HG03460 (cell line): Measurements from ENCODE around the gene TUBA3D.
"Not testable (repeated sequence)": the region's sequence is repeated elsewhere in the genome, so short reads cannot be mapped to it uniquely, and the experiment has no call there.

ENCODE experiments used
- ATAC-seq: cut with Tn5 transposase; IDR thresholded peaks from one replicate; pipeline ENCODE4 v1.9.1; 2021; ENCODE audit not compliant: unreplicated experiment

The TUBA3D gene

DNA sequence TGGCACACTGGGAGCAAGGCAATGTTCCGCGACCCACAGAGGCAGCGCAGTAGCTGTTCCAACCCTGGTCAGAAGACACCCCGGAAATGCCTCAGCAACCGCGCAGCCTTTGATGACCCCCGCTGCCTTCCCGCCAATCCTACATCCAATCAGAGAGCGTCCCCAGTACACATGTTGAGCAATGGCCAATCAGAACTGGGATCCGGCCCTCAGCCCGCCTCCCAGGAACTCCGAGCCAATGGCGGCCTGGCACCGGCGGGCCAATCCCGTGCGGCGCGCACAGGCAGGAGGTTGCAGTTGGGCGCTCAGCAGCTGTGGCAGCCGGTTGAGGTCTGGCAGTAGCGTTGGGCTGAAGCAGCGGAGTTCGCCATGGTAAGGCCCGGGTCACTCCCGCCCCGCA, at the start of gene TUBA3D:
Gene TUBA3D, plus strand, starts transcription at position 289 of the 400 bp plus-strand sequence. Its CDS starts 81 bp downstream, at position 370.
- ATAC-seq: no peak

DNA sequence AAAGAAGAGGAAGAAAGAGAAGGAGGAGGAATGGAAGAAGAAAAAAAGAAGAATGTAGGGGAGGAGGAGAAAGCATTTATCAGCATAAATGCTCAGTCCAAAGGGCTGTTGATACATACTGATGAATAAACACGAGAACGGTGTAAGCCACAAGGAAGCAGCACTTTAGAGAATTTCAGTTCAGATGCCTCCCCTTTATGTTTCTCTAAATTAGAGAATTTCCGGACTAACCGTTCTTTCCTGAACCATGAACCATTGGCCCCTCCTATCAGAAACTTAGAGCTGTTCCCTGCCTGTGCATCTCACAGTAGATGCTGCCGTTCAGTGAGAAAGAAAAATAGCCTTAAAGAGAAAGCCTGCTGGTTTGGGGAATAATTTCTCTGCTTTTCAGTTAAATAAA, 49.2 kb upstream of the TUBA3D start:
- ATAC-seq: no peak

DNA sequence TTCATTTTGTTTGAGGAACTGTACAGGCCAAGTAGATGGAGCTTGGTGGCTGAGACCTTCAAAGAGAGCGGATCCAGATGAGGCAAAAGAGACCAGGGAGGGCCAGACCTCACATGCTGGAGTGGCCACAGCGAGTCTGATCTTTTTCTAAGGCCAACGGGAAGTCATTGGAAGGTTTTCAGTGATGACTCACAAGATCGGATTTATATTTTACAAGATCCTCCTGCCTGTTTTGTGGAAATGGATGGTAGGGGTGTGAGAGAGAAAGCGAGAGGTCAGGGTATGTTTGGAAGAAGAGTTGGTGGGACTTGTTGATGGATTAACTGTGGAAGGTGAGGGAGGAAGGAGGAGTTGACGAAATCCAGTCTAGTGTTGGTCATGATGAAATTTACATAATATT, 44.6 kb upstream of the TUBA3D start:
- ATAC-seq: no peak

DNA sequence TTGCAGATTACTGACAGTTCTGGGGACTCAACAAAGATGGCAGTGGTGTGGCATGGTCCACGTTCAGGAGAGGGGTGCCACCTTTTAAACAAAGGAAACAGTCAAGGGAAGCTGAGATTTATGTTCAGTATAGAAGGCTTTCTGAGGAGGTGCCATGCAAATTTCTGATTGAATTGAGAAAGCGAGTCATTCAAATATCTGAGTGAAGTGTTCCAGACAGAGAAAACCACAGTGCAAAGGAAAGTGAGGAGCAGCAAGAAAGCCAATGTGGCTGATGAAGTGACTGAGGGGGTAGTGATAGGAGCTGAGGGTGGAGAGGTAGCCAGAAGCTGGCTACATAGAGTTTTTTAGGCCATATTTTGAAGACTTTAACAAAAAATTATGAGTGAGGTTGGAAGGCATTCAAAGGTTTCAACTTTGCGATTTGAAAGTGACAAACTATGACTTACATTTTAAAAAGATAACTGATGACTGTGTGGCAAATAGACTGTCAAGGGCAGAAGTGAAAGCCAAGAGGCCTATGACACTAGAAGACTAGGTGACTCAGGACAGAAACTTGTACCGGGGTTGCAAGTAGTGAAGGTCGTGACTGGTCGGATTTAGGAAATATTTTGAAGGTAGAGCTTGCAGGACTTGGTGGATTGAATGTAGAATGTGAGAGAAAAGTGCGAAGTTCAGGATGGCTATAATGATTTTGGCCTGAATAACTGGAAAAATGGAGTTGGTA, 35.0 kb upstream of the TUBA3D start:
- not testable (repeated sequence) for ATAC-seq

DNA sequence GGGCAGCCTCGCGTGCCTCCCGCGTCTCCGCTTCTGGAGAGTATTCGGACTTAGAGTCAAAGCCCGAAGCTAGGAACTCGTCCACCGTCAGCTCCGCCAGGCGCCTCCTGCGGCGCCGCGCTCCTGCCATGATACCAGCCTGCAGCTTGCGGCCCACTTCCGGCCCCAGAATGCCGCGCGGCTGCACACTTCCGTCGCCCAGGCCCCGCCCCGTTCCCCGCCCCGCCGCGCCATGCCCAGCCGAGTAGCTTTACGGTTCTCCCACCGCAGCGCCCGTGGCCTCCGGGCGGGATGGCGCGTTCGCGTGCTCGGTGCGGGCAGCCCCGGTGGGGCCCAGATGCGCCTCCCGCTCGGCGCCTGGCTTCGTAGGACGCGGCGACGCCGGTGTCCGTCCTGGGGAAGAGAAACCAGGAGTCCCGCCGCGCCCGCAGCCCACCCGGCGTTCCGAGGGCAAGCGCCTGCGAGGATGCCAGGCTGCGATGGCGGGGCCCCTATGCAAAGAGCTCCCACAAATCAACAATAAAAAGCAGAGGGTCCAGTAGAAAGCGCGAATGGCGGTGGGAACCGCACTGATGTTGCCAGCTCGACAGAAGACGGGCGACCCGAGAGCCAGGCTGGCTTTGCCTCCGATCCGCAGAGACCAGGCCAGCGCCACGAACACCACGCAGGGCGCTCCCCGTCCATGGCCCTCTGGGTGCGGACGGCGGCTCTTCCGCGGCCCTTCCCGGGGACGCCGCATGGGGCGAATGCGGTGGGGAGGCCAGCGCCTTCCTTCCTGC, 31.0 kb upstream of the TUBA3D start:
- not testable (repeated sequence) for ATAC-seq

DNA sequence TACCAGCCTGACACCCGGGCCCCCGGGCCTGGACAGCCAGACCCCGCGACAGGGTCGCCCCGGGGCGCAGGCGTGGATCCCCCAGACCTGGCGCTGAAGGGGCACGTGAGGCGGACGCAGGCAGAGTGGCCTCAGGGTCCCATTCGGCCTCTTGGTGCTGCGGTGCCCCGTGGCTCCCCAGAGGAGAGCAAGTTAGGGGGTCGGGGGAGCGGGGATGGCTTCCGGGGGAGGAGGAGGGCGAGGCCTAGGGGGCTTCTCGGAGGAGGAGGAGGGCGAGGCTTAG, 30.5 kb upstream of the TUBA3D start:
- ATAC-seq: not testable (repeated sequence)

DNA sequence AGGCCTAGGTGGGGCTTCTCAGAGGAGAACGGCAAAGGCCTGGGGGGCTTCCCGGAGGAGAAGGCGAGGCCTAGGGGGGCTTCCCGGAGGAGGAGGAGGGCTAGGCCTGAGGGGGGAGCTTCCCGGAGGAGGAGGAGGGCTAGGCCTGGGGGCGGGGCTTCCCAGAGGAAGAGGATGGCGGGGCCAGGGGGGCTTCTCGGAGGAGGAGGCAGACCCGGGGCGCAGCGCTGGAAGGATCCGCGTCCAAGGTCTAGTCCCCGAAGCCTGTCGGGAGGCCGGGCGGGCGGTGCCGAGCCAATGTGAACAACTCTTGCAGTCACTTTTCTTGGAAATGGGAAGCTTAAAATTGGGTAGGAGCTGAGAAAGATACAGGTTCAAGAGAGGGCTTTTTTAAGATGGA, 30.0 kb upstream of the TUBA3D start:
- ATAC-seq: no peak

DNA sequence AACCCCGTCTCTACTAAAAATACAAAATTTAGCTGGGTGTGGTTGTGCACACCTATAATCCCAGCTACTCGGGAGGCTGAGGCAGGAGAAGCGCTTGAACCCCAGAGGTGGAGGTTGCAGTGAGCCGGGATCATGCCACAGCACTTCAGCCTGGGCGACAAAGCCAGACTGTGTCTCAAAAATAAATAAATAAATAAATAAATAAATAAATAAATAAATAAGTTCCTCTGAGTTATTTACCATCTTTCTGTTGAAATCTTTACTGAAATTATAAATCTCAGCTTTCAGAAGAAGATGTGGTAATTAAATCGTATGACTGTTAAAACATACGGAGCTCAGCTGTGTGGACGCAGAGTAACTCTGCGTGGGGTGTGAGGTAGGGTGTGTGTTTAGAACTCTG, 27.9 kb upstream of the TUBA3D start:
- ATAC-seq: not testable (repeated sequence)

DNA sequence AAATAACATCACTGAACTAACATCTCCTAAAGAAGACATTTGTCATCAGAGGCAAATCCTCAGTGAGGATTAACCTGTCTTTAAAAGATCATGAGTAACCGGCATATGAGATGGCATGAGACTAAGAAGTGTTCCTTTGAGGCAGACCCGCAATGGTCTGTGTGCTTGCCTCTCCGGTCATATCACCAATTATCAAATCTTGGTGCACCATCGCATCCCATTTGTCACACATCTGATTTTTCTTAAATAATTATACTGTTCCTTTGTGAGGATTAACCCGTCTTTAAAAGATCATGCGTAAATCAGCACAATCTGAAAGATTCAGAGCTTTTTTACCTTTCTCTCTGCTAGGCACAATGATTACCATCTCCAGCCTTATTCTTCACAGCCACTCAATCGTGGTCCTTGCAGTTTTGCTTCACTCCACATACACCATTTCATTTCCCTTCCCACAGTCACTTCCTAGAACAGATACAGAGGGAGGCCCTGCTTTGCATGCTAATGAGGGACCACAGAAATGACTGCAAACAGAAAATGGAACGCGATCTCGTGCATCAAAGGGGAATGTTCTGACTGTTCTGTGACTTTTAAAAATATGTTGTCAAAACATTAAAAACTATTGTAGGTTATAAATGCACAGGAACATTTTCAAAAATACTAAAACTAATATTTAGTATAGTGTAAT, 24.5 kb upstream of the TUBA3D start:
- not testable (repeated sequence) for ATAC-seq

DNA sequence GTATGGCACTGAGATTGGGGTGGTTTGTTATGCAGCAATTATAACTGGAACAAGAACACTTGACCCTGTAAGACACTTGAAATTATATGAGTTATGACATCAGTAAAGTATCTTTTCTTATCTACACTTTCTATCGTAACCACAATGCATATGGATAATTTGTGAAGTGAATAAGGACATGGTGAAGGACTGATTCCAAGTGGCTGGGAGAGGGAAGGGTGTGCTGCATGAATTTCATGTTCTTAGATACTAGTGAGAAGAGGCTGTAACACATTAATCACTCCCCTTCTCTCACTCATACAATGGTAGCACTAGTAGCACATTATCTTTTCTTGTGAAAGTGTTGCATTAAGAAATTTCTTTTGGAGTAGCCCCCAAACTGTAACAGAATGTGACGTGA, 21.0 kb upstream of the TUBA3D start:
- not testable (repeated sequence) for ATAC-seq

DNA sequence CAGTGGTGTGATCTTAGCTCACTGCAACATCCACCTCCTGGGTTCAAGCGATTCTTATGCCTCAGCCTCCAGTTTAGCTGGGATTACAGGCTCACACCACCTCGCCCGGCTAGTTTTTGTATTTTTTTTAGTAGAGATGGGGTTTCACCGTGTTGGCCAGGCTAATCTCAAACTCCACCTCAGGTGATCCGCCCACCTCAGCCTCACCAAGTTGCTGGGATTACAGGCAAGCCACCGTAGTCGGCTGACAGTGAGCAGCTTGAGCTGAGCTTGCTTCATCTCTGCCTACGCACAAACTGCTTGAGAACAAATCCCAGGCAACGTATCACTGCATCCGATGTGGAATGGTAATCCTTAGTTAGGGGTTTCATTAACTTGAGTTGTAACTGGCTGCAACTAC, 8.2 kb upstream of the TUBA3D start:
- ATAC-seq: not testable (repeated sequence)

DNA sequence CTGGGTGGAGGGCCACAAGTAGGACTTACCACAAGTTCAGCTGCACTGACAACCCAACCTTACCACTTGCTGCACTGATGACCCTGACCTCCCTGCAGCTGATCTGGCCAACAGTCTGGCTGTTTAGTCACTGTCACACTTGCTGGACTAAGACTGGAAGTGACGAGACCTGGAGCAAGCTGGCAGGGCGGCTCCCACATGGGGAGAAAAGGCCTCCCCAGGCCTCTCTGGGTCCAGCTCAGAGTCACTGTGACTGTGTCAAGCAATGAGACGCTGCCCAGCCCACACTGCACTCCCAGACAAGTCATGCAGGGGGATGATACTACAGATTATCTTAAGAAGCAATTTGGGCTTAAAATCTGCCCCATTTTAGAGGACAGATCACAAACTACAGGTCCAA, 5.0 kb upstream of the TUBA3D start:
- ATAC-seq: not testable (repeated sequence)

DNA sequence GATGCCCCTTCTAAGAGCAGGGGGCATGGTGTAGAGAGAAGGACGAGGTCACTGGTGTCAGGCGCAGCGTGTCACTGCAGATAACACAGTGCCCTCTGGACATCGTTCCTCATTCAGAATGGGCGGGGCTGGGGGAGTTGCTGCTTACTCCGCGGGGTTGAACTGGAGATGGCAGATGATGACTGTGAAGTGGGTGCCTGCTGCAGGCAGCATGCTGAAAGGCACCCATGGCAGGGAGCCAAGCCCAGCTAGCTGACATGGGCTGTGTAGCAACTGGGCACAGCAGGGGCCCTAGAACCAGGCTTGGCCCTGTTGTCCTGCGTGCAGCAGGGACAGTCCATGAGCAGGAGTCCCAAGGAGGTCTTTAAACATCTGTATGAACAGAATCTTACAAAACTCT, 4.3 kb upstream of the TUBA3D start:
- ATAC-seq: not testable (repeated sequence)

DNA sequence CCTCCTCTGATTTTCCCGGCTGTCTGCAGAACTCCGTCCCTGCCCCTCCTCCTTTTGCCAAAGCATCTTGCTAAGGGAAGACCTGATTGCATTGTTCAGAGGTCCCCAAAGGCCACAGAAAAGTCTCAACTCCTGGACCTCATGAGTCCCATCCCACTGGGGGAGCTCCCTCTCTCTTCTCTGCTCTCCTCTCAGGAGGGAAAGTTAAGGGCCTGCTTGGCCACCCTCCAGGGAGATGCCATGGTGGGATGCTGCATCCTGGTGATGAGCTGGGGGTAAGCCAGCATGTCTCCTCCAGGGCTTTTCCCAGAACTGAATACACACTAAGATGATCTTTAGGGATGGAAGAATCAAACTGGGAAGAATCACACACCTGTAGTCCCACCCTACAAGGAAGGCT, 2.7 kb upstream of the TUBA3D start:
- not testable (repeated sequence) for ATAC-seq

DNA sequence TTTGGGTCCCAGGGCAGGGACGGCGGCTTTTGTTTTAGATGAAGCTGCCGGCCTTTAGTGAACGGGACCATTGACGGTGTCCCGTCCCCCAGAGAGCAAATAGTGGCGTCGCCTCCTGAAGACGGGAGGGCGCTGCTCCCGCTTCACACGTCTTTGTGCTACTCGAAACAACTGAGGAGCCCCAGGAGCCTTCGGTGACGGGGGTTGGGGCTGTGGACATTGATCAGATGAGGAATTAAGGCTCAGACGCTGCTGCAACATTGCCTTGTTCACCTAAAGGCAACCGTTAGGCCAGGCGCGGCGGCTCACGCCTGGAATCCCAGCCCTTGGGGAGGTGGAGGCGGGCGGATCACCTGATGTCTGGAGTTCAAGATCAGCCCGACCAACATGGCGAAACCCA, 444 bp downstream of the TUBA3D start:
- ATAC-seq: not testable (repeated sequence)

DNA sequence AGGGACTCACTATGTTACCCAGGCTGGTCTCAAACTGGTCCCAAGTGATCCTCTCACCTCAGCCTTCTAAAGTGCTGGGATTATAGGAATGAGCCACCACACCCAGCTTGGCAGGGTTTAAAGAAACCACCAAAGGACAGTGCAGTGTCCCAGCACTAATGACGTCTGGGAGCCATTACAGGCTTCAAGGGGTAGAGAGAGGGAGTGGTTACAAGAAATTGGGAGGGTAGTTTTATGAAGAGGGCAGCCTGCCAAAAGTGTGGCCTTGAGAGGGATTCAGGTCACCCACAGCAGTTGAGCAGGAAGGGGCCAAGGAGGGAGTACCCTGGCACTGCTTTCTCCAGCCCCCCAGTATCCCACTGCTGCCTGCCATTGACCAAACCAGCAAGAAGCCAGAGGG, 1.3 kb downstream of the TUBA3D start:
- ATAC-seq: not testable (repeated sequence)

DNA sequence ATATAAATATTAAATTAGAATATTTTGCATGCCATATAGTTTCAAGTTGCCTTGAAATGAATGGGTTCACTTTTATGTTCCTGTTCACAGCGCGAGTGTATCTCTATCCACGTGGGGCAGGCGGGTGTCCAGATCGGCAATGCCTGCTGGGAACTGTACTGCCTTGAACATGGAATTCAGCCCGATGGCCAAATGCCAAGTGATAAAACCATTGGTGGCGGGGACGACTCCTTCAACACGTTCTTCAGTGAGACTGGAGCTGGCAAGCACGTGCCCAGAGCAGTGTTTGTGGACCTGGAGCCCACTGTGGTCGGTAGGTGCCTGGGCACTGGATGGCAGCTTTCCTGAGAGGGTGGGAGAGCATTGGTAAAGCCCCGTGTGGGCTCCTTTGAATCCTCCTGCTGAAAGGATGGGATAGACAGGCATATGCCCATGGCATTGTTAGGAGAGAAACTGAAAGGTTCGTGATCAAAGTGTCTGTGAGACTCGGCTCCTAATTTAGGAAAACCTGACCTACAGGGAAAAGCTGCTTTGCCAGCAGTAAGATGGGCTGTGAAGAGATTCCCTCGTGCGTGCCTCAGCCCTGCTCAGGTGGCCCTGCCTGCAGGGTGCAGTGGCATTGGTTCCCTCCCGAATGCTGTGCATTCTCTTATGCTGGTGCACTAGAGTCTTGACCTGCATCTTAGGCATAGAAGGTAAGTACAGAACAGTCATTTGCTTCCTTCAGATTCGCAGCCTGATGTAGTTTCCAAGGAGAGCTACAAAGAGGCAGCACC, 2.3 kb downstream of the TUBA3D start:
- ATAC-seq: not testable (repeated sequence)

DNA sequence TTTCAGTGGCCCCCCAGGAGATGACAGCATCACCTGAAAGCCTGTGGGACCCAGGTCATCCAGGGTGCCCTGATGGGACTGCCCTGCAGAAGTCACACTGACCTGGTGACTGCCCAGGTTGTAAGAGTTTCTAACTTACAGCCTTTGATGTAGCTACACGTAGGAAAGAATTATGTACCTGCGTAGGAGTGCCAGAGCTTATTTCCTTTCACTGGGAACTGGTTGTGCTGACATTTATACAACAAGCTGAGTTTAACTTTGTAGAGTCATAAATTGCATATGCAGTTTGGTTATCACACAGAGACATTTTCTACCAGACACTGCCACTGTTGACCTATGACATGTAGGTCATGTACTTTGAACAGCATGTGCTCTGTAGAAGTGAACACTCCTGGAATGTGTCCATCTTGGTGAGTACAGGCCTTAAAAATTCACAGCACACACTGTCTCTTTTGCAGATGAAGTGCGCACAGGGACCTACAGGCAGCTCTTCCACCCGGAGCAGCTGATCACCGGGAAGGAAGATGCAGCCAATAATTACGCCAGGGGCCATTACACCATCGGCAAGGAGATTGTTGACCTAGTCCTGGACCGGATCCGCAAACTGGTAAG, 3.0 kb downstream of the TUBA3D start:
- ATAC-seq: not testable (repeated sequence)

DNA sequence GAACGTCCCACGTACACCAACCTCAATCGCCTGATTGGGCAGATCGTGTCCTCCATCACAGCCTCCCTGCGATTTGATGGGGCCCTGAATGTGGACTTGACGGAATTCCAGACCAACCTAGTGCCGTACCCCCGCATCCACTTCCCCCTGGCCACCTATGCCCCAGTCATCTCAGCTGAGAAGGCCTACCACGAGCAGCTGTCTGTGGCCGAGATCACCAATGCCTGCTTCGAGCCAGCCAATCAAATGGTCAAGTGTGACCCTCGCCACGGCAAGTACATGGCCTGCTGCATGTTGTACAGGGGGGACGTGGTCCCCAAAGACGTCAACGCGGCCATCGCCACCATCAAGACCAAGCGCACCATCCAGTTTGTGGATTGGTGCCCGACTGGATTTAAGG, 4.4 kb downstream of the TUBA3D start:
- ATAC-seq: not testable (repeated sequence)

DNA sequence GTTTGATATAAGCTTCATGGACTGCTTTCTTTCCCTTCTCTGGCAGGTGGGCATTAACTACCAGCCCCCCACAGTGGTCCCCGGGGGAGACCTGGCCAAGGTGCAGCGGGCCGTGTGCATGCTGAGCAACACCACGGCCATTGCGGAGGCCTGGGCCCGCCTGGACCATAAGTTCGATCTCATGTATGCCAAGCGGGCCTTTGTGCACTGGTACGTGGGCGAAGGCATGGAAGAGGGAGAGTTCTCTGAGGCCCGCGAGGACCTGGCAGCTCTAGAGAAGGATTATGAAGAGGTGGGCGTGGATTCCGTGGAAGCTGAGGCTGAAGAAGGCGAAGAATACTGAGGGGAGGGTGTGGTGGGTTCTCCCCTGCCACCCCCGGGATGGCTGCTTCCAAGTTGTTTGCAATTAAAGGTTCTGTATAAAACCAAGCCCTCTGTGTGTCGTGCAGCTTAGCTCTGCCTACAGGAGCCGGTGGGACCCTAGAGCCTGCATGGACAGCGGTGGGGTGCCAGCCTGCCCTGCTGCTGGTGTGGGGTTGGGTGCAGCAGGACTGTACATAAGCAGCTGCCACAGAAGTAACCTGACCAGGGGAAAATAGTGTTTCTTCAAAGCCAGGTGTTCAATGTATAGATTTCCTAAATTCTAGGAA, 6.7 kb downstream of the TUBA3D start:
- ATAC-seq: not testable (repeated sequence)
